ENCODE data around the gene SLC2A5. TPM values are rescaled to one million over a fixed set of nuclear protein-coding genes. Genes with fewer than 3 reads are reported as not detected.
A peak's percentile ranks its signal among the peaks of the same experiment; 100 is the strongest.

The SLC2A5 gene
- polyA plus RNA-seq, 1 experiment, result 0.21 TPM

- H3K4me3 ChIP-seq (ENCODE audit: low read depth, low read length), result no peak overlapping the region
- no peak overlapping the region for H3K27ac ChIP-seq (ENCODE audit: low read depth, low read length)
- TF ChIP-seq CTCF (IDR thresholded peaks at IDR 0.05; ENCODE audit: low read depth, low read length), result peak; percentile 95
- ChIA-PET CTCF (interaction anchor here (0.8 to 4.8 kb wide), 18 partner anchors 17 to 168 kb away, joined by 3 to 48 read pairs (median 5); no protein-coding TSS in a partner anchor), POLR2A (no interaction called here)
- H3K27me3 ChIP-seq (ENCODE audit: control insufficient read depth, insufficient read depth, low read length), result peaks cover 2% of the 10 kb centered on the region
- H3K9me3 ChIP-seq (ENCODE audit: control insufficient read depth, insufficient read depth, low read length), result peaks cover 5% of the 10 kb centered on the region; the same call in 1 of the 2 replicates
- DNase-seq (ENCODE audit: low read depth, low spot score), result no peak
Measured at GRCh38 chr1:8987881-8988617, 81.4 kb downstream of the SLC2A5 start.

DNA sequence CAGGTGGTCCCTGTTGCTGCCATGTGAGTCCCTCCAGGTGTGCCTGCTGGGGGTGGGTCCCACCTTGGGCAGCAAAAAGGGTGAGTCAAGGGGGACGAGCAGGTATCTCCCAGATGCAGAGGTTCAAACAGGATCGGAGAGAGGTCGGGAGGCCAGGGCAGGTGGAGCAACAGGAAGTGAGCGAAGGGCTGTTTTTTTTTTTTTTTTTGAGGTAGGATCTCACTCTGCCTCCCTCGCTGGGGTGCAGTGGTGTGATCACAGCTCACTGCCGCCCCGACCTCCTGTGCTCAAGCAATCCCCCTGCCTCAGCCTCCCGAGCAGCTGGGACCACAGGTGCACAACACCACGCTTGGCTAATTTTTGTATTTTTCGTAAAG is 82.6 kb downstream of the SLC2A5 start:
- Histone ChIP-seq H3K9me3 (ENCODE audit: control insufficient read depth, insufficient read depth, low read length) (peaks cover 5% of the 10 kb centered on the region; the same call in 1 of the 2 replicates), H3K4me3 (ENCODE audit: low read depth, low read length) (no peak overlapping the region), H3K27me3 (ENCODE audit: control insufficient read depth, insufficient read depth, low read length) (peaks cover 2% of the 10 kb centered on the region), H3K27ac (ENCODE audit: low read depth, low read length) (peak overlapping the region; percentile 63)
- DNase-seq (ENCODE audit: low read depth, low spot score), result no peak
- no peak for TF ChIP-seq CTCF (IDR thresholded peaks at IDR 0.05; ENCODE audit: low read depth, low read length)
- POLR2A ChIA-PET, result interaction anchor here (1.0 kb wide), 1 partner anchor 108 kb away, joined by 4 read pairs; the partner anchor contains the start of gene ENO1
- CTCF ChIA-PET, result interaction anchor here (0.7 to 4.8 kb wide), 8 partner anchors 10 to 138 kb away, joined by 3 to 48 read pairs (median 6); no protein-coding TSS in a partner anchor

GRCh38 chr1:8985915-8986813 is 83.3 kb downstream of the SLC2A5 start:
- peaks cover 2% of the 10 kb centered on the region for H3K27me3 ChIP-seq (ENCODE audit: control insufficient read depth, insufficient read depth, low read length)
- CTCF ChIA-PET, result interaction anchor here (0.6 to 4.8 kb wide), 4 partner anchors 19 to 544 kb away, joined by 3 to 48 read pairs (median 8); no protein-coding TSS in a partner anchor
- TF ChIP-seq CTCF (IDR thresholded peaks at IDR 0.05; ENCODE audit: low read depth, low read length), result no peak
- POLR2A ChIA-PET, result interaction anchor here (0.6 to 1.0 kb wide), 3 partner anchors 108 to 273 kb away, joined by 4 to 5 read pairs (median 5); partner anchors contain the start of gene ENO1
- peaks cover 5% of the 10 kb centered on the region; the same call in 1 of the 2 replicates for H3K9me3 ChIP-seq (ENCODE audit: control insufficient read depth, insufficient read depth, low read length)
- peak; percentile 81 for DNase-seq (ENCODE audit: low read depth, low spot score)
- H3K27ac ChIP-seq (ENCODE audit: low read depth, low read length), result peak overlapping the region; percentile 63
- no peak overlapping the region for H3K4me3 ChIP-seq (ENCODE audit: low read depth, low read length)

Small RNA genes lying within 50 kb of the gene (small RNA-seq; reads per million reads assigned to genes)
- gene RF00424 (ENCODE audit: insufficient read length, low read depth), result not detected

Other genes starting within 250 kb of the SLC2A5 start
- gene ENO1, start 190.9 kb downstream of the SLC2A5 start, polyA plus RNA-seq (2011; rRNA removed), result 1,423 and 1,563 TPM in 2 replicates
- gene CA6, start 123.8 kb downstream of the SLC2A5 start, polyA plus RNA-seq (2011; rRNA removed), result not detected in 2 replicates
- not detected in 2 replicates for gene SLC2A7, start 43.2 kb downstream of the SLC2A5 start, polyA plus RNA-seq (2011; rRNA removed)
- 1.1 TPM in 2 replicates for gene GPR157, start 59.5 kb upstream of the SLC2A5 start, polyA plus RNA-seq (2011; rRNA removed)
- gene H6PD, start 165.1 kb upstream of the SLC2A5 start, polyA plus RNA-seq (2011; rRNA removed), result 18.3 and 22.9 TPM in 2 replicates
- gene SPSB1, start 223.3 kb upstream of the SLC2A5 start, polyA plus RNA-seq (2011; rRNA removed), result 19.4 and 20.3 TPM in 2 replicates